ENCODE results near the gene KREMEN1. TPM values are rescaled to one million over a fixed set of nuclear protein-coding genes. Genes with fewer than 3 reads are reported as not detected.

The KREMEN1 gene
- total and polyA plus RNA-seq, 7 donors, result 7.7 to 68.2 (median 17.5) TPM

DNA sequence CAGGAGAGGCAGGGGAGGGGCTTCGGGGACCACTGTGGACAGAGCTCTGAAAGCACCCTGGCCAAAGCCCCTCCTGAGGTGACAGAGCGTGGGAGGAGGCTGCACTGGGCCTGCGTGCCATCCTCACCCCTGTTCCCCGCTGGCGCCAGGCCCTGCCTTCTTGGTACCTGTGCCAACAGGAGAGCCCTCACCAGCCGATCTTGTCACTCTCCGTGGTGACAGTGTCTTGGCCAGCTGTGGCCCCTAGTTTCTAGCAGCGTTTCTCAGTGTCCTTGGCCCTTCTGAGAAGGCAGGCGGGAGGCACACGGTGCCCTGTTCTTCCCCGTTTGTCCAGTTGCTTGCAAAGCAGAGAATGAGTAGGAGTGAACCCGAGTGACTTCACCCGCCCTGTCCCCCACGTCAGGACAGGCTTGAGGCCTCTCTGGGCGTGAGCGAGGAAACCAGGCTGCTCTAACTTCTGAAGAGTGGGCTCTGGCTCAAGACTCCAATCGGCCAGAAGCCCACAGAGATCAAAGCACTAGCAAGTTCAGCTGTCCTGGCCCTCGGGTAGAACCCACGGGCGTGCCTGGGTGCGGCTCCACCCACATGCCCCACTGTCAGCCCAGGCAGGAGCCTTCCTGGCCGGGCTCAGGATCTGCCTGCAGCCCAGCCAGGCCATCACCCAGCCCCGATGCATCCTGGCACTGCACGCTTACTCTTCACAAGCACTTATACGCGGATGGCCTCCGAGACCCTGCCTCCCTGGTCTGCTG is 72.7 kb downstream of the KREMEN1 start:
- 28 to 36% (median 32%) methylated on average over 27 of the region's 27 CpGs for WGBS, 3 donors
- Histone ChIP-seq H3K27me3 (ENCODE audit: insufficient read depth in 3 of 3, low read length in 2 of 3) (no peaks in the 10 kb centered on the region), H3K9me3 (no peaks in the 10 kb centered on the region), H3K4me1 (peaks cover 61% of the 10 kb centered on the region), H3K27ac (peak overlapping the region; percentile 90), H3K4me3 (peak overlapping the region; percentile 29), H3K36me3 (ENCODE audit: insufficient read depth in 1 of 2, low read depth in 1 of 2) (peaks cover 0 to 12% of the 10 kb centered on the region in 2 donors)
- TF ChIP-seq, protein P1, sequence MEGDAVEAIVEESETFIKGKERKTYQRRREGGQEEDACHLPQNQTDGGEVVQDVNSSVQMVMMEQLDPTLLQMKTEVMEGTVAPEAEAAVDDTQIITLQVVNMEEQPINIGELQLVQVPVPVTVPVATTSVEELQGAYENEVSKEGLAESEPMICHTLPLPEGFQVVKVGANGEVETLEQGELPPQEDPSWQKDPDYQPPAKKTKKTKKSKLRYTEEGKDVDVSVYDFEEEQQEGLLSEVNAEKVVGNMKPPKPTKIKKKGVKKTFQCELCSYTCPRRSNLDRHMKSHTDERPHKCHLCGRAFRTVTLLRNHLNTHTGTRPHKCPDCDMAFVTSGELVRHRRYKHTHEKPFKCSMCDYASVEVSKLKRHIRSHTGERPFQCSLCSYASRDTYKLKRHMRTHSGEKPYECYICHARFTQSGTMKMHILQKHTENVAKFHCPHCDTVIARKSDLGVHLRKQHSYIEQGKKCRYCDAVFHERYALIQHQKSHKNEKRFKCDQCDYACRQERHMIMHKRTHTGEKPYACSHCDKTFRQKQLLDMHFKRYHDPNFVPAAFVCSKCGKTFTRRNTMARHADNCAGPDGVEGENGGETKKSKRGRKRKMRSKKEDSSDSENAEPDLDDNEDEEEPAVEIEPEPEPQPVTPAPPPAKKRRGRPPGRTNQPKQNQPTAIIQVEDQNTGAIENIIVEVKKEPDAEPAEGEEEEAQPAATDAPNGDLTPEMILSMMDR (IDR thresholded peaks at IDR 0.05), result no peak
- intact Hi-C loops (cut with DNase I), result no loop called here
- DNase-seq (peak; percentile 73 to 92), ATAC-seq (peak; percentile 64 to 80 (median 77))

DNA sequence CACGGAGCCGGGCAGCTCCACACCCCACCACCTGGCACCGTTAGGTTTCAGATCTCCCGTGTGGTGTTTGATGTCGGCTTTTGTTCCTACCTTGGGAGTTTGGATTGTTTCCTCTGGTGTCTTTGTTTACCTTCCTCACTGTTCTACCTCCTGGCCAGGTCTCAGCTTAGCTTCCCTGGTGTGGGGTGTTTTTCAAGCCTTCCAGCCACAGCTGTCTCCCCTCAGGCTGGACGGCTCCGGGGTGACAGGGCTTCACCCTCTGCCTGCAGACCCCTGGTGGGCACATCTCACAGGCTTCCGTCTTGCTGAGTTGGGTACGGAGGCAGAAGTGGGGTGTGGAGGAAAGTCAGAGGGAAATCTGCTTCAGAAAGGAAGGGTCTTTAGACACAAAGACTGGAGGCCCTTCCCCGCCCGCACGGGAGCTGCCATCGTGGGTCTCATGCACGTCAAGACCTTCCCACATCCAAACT is 73.3 kb downstream of the KREMEN1 start:
- no peak for ATAC-seq
- peak in 1 of 2 donors; percentile 24 for DNase-seq
- intact Hi-C loops (cut with DNase I), result no loop called here
- peaks cover 0 to 12% of the 10 kb centered on the region in 2 donors for H3K36me3 ChIP-seq (ENCODE audit: insufficient read depth in 1 of 2, low read depth in 1 of 2)
- peak overlapping the region; percentile 29 for H3K4me3 ChIP-seq
- TF ChIP-seq, protein P1 (IDR thresholded peaks at IDR 0.05), result no peak
- H3K4me1 ChIP-seq, result peaks cover 57% of the 10 kb centered on the region
- 51 to 59% (median 54%) methylated on average over 14 of the region's 14 CpGs for WGBS, 3 donors
- no peaks in the 10 kb centered on the region for H3K27me3 ChIP-seq (ENCODE audit: insufficient read depth in 3 of 3, low read length in 2 of 3)
- peak overlapping the region; percentile 90 for H3K27ac ChIP-seq
- H3K9me3 ChIP-seq, result no peaks in the 10 kb centered on the region

DNA sequence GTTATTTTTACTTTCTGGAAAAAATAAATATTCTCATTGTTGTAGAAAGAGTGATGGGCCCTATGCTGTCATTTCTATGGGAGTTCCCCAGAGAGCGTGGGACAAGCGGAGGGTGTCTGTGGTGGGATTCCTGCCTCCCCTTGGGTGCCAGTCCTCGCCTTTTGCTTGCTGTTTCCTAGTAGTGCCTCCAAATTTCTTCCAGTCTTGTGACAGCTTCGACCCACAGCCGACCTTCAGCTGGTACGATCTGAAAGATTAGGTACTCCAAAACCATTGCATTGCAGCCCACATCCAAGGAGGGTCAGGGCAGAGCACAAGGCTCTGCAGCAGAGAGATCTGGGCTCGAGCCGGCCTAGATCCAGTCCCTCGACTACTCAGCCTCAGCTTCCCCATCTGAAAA is 73.9 kb downstream of the KREMEN1 start:
- intact Hi-C loops (cut with DNase I), result no loop called here
- DNase-seq (peak in 1 of 2 donors; percentile 9), ATAC-seq (no peak)
- WGBS, 3 donors, result 76 to 87% (median 84%) methylated on average over 9 of the region's 9 CpGs
- peaks cover 0 to 9% of the 10 kb centered on the region in 2 donors for H3K36me3 ChIP-seq (ENCODE audit: insufficient read depth in 1 of 2, low read depth in 1 of 2)
- H3K4me1 ChIP-seq, result peaks cover 57% of the 10 kb centered on the region
- no peak overlapping the region for H3K4me3 ChIP-seq
- TF ChIP-seq, protein P1 (IDR thresholded peaks at IDR 0.05), result no peak
- H3K9me3 ChIP-seq, result no peaks in the 10 kb centered on the region
- peak overlapping the region; percentile 90 for H3K27ac ChIP-seq
- H3K27me3 ChIP-seq (ENCODE audit: insufficient read depth in 3 of 3, low read length in 2 of 3), result no peaks in the 10 kb centered on the region

DNA sequence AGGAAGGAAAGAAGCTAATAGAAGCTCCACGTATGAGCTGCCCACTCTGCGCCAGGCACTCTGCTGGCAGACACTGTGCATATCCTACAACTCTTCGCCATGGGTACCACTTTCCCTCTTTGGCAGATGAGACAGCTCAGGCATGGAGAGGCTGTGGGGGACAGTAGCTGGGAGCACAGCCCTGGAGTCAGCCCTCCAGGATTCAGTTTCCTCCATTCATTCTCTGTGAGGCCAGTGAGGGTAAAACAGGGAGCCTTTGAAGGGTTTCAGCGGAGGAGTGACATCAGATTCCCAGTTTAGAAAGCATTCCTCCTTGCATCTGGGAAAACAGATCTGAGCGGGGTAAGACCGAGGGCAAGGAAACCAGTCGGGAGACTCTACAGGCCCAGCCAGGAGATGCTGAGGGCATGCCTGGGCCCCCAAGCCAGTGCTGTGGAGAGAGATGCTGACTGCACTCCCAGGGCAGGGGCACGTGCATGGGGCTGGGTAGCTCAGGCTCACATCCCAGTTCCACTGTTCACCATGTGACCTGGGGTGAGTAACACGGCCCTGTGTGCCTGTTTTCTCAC is 74.6 kb downstream of the KREMEN1 start:
- intact Hi-C loops (cut with DNase I), result no loop called here
- peak overlapping the region; percentile 90 for H3K27ac ChIP-seq
- TF ChIP-seq, protein P1 (IDR thresholded peaks at IDR 0.05), result no peak
- no peak overlapping the region for H3K4me3 ChIP-seq
- no peaks in the 10 kb centered on the region for H3K9me3 ChIP-seq
- H3K36me3 ChIP-seq (ENCODE audit: insufficient read depth in 1 of 2, low read depth in 1 of 2), result peaks cover 0 to 3% of the 10 kb centered on the region in 2 donors
- H3K27me3 ChIP-seq (ENCODE audit: insufficient read depth in 3 of 3, low read length in 2 of 3), result no peaks in the 10 kb centered on the region
- DNase-seq (peak in 1 of 2 donors; percentile 53), ATAC-seq (peak in 2 of 4 donors; percentile 13 to 17)
- WGBS, 3 donors, result 36 to 52% (median 43%) methylated on average over 9 of the region's 9 CpGs
- peaks cover 57% of the 10 kb centered on the region for H3K4me1 ChIP-seq
